Mucosa of descending colon (tissue), 3 donors: Measurements from ENCODE around the gene AP4E1. TPM values are rescaled to one million over a fixed set of nuclear protein-coding genes. Genes with fewer than 3 reads are reported as not detected.
A peak's percentile ranks its signal among the peaks of the same experiment; 100 is the strongest.
"Not testable (repeated sequence)": the region's sequence is repeated elsewhere in the genome, so short reads cannot be mapped to it uniquely, and the experiment has no call there.

Source experiments
- ATAC-seq: fragments of 200-7000 bp; cut with Tn5 transposase; one replicate; pipeline ENCODE4 v1.9.1; 2020; ENCODE audit warnings: mild to moderate bottlenecking, moderate library complexity
- DNase-seq, 3 donors: peaks; one replicate each; pipeline ENCODE4 v3.0.0-alpha.2; 2020
- H3K36me3 ChIP-seq: fragments of 200-600 bp; one replicate; pipeline ENCODE4 v1.8.0; 2021; ENCODE audit warnings: low read depth, mild to moderate bottlenecking
- H3K4me1 ChIP-seq: fragments of 200-600 bp; one replicate; pipeline ENCODE4 v1.8.0; 2021; ENCODE audit warnings: low read depth, mild to moderate bottlenecking
- H3K4me3 ChIP-seq: fragments of 200-600 bp; one replicate; pipeline ENCODE4 v1.8.0; 2021; ENCODE audit warnings: mild to moderate bottlenecking
- H3K9me3 ChIP-seq: fragments of 200-600 bp; one replicate; pipeline ENCODE4 v1.8.0; 2021; ENCODE audit warnings: mild to moderate bottlenecking
- intact Hi-C, 2 donors: fragments of 100-400 bp; cut with DNase I in 1 of 2; cut with micrococcal nuclease in 1 of 2; formaldehyde crosslinking; loops; one replicate each; pipeline versions ENCODE4 v1.11.0 to v1.11.1; 2022; cut with DNase I, micrococcal nuclease
- total RNA-seq, 3 donors: library from RNA; stranded (reverse); fragmentation: NEBNext Ultra II Directional in 2 of 3; extraction: Animal tissue kit (Norgen Biotek cat#: 25700) in 2 of 3; gene quantifications; one replicate each; pipeline versions ENCODE4 v1.2.1 to v1.2.4, GENCODE V29; 2021 to 2023
- TF ChIP-seq, protein P1 (sequence below): fragments of 200-600 bp; IDR thresholded peaks from one replicate; pipeline ENCODE4 v1.8.0; 2022; ENCODE audit warnings: antibody characterized with exemption, mild to moderate bottlenecking
- donor health status: DM: no; HTN: no; CAD: no; lungs with moderate emphysema.
- donor health status: DM: no; HTN: no; CAD: no.
- donor health status: DM: no; HTN: yes; CAD: no.

AP4E1 gene
- total RNA-seq, 3 donors from 2014 or later: 9.6 to 11.9 (median 11.6) TPM

DNA sequence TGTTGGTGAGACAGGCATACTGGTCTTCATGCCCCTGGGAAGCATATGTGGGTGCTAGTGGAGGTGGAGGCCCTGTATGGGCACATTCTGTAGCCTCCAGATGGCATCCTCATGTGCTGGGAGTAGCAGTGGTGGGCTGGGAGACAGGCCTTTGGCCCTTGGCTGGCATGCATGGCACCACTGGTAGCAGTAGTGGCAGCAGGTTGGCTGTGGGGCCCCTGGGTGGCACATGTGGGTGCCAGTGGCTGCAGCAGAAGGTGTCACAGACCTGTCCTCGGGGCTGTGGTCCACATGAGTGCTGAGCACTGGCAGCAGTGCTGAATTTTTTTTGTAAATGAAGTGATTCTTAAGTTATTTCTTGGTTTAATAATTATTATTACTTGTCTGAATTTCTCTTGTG lies 115.0 kb downstream of the AP4E1 start:
- no peak for ATAC-seq
- no peak for DNase-seq
- TF ChIP-seq, protein P1, sequence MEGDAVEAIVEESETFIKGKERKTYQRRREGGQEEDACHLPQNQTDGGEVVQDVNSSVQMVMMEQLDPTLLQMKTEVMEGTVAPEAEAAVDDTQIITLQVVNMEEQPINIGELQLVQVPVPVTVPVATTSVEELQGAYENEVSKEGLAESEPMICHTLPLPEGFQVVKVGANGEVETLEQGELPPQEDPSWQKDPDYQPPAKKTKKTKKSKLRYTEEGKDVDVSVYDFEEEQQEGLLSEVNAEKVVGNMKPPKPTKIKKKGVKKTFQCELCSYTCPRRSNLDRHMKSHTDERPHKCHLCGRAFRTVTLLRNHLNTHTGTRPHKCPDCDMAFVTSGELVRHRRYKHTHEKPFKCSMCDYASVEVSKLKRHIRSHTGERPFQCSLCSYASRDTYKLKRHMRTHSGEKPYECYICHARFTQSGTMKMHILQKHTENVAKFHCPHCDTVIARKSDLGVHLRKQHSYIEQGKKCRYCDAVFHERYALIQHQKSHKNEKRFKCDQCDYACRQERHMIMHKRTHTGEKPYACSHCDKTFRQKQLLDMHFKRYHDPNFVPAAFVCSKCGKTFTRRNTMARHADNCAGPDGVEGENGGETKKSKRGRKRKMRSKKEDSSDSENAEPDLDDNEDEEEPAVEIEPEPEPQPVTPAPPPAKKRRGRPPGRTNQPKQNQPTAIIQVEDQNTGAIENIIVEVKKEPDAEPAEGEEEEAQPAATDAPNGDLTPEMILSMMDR: no peak

DNA sequence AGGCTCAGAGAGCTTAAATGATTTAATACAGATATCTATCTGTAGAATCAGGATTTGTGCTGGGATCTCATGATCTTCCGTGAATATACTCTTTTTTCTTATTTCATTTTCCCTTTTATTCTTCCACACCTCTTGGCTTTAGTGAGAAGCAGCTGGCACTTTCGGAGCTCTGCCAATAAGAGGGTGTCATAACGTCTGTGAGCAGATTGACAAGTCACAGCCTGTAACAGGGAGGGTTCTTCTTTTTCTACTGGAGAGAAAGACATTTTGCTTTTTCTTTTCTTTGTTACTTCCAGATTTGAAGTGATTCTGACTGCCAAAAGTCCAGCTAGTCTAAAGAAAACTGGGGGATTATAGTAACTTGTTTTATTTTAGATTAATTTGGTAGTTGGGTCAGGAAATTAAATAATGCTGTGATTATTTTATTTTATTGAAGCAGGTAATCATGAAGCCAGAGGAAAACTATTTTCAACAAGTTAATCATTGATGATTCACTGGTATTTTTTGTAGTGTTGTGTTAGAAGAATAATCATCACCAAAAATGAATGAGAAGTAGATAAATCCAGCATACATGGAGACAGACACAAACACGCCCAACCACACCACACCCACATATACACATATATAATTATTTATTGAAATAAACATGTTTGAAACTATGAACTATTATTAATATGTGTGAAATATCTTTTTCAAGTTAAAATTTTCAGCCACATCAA lies 116.4 kb downstream of the AP4E1 start:
- H3K36me3 ChIP-seq: no peaks in the 10 kb centered on the region
- no peak overlapping the region for H3K4me3 ChIP-seq
- TF ChIP-seq, protein P1: no peak
- ATAC-seq: peak; percentile 45
- H3K9me3 ChIP-seq: no peaks in the 10 kb centered on the region
- DNase-seq: no peak
- intact Hi-C loops: no loop called here
- H3K4me1 ChIP-seq: no peaks in the 10 kb centered on the region

More for the DNA sequence above, 115.0 kb downstream of the AP4E1 start:
- H3K9me3 ChIP-seq: peaks cover 7% of the 10 kb centered on the region
- no peaks in the 10 kb centered on the region for H3K4me1 ChIP-seq
- intact Hi-C loops: no loop called here
- H3K4me3 ChIP-seq: no peak overlapping the region
- H3K36me3 ChIP-seq: no peaks in the 10 kb centered on the region

DNA sequence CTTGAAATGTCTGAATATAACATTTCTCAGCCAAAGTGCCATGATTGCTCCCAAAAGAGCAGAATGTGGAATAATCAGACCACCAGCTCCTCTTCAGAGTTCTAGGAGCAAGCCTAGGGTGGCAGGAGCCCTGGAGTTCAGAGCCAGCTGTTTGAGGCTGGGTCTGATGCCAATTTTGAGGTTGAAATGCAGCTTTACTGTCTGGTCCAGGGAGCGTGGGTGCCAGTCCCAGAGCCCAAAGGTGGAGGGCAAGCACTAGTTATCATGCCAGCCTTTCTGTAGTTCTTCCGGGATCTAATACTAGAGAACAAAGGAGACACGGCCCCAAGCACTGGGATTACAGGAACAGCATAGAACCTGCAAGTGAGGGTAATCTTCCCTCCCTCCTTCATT lies 117.0 kb downstream of the AP4E1 start:
- TF ChIP-seq, protein P1: no peak
- intact Hi-C loops: no loop called here
- DNase-seq (no peak), ATAC-seq (no peak)
- Histone ChIP-seq H3K9me3 (no peaks in the 10 kb centered on the region), H3K36me3 (no peaks in the 10 kb centered on the region), H3K4me3 (no peak overlapping the region), H3K4me1 (no peaks in the 10 kb centered on the region)

DNA sequence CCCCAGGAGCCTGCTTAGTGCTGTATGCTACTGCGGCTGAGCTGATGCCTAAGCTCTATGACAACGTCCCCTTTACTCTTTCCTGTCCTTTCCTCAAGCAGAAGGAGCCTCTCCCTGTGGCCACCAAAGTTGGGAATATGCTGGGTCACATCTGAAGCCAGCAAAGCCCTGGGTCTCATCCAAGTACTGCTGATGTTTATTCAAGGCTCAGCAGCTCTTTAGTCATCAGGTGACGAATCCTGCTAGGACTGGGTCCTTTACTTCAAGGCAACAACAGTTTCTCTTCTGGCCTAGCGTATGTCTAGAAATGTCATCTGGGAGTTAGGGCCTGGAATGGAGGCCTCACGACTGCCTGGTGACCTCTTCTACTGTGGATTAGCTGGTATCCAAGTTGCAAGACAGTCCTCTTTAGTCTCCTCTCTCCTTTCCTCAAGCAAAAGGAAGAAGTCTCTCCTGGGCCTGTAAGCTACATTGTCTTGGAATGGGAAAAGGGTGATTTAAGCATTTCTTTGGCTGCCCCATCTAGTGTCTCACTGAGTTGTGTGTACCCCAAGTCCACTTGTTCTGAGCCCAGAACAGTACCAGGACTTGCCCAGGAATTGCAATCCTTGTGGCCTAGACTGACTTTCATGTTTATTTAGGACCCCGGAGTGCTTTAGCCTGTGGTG lies 122.3 kb downstream of the AP4E1 start:
- Histone ChIP-seq H3K4me3 (no peak overlapping the region), H3K4me1 (no peaks in the 10 kb centered on the region), H3K36me3 (no peaks in the 10 kb centered on the region), H3K9me3 (no peaks in the 10 kb centered on the region)
- intact Hi-C loops: no loop called here
- ATAC-seq (peak; percentile 60), DNase-seq (peak in 1 of 3 donors; percentile 34)
- TF ChIP-seq, protein P1: no peak

DNA sequence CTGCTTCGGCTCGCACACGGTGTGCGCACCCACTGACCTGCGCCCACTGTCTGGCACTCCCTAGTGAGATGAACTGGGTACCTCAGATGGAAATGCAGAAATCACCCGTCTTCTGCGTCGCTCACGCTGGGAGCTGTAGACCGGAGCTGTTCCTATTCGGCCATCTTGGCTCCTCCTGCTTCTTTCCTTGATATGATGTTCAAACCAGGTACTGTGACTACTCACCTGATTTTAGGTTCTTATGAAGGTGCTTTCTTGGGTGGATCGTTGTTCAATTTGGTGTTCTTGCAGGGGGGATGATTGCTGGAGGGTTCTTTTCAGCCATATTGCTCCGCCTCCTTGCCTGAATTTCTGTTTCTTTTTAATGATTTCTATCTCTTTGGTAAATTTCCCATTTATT lies 129.0 kb downstream of the AP4E1 start:
- DNase-seq, H3K9me3 ChIP-seq, ATAC-seq, H3K4me1 ChIP-seq, H3K36me3 ChIP-seq, H3K4me3 ChIP-seq, intact Hi-C loops: not testable (repeated sequence)

DNA sequence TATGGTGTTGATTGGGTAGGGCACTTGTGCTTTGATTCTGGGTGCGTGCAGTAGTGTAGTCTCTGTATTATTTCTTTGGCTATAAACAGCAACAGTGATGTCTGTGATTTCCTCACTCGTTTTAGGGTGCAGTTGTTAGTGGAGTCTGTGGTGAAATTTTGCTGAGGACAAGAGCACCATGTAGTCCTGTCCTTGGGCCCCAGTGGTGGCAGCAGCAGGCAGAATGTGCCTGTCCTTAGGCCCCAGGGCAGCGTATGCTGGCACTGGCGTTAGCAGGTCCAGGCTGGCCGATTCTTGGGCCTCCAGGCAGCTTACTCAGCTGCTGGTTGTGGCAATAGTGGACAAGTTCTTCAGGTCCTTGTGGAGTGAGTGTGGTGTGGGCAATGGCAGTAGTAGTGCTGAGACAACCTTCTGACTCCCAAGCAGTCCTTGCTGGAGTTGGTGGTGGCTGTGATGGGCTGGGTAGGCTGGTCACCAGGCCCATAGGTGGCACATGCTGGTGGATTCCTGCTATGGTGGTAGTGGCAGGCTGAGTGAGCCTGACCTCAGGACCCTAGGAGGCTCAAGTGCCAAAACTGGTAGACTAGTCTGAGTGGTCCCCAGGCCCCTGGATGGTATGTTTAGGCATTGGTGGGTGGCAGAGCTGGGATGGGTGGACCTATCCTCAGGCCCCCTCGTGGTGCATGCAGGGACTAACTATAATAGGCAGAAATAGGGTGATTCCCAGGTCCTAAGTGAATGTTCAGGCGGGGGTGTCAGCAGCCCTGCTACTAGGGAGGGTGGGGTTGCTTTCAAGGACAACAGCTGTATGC lies 129.9 kb downstream of the AP4E1 start:
- intact Hi-C loops: no loop called here
- TF ChIP-seq, protein P1: no peak
- DNase-seq (no peak), ATAC-seq (no peak)
- H3K4me1 ChIP-seq: no peaks in the 10 kb centered on the region
- no peaks in the 10 kb centered on the region for H3K36me3 ChIP-seq
- H3K9me3 ChIP-seq: no peaks in the 10 kb centered on the region
- H3K4me3 ChIP-seq: no peak overlapping the region
